ENCODE measurements around the gene NUP188. TPM values are rescaled to one million over a fixed set of nuclear protein-coding genes. Genes with fewer than 3 reads are reported as not detected.

The NUP188 gene
- total and polyA plus RNA-seq, 2 of the 4 experiments (the other 2 are of a cell fraction) = 53.0 to 59.1 TPM

GRCh38 chr9:128936171-128936865, 11.2 kb upstream of the NUP188 start:
- no peak for TF ChIP-seq SMC3 (IDR thresholded peaks at IDR 0.05; ENCODE audit: low read depth, low read length)
- TF ChIP-seq CEBPB (IDR thresholded peaks at IDR 0.05; ENCODE audit: low read depth, low read length) = no peak
- no peak for TF ChIP-seq RCOR1 (IDR thresholded peaks at IDR 0.05; ENCODE audit: insufficient replicate concordance, low read length)
- TF ChIP-seq FOS (IDR thresholded peaks at IDR 0.05; ENCODE audit: low read depth, low read length) = no peak
- no peak for TF ChIP-seq MAFK (IDR thresholded peaks at IDR 0.05; ENCODE audit: low read depth, low read length)
- no CpG with 5 or more reads among the region's 11 CpGs for WGBS, 2 experiments (ENCODE audit: extremely low coverage in 2 of 2, insufficient read length in 1 of 2)
- CTCF ChIA-PET = no interaction called here

More at GRCh38 chr9:128936171-128936865, 11.2 kb upstream of the NUP188 start:
- H2AK9ac ChIP-seq (replicated peaks; ENCODE audit: low read depth, low read length, poor library complexity) = no peak overlapping the region
- DNase-seq (no peak), ATAC-seq (ENCODE audit: low read depth) (no peak)
- no peak overlapping the region for H3K27ac ChIP-seq (ENCODE audit: insufficient read depth, low read length)
- no peaks in the 10 kb centered on the region for H3K9me1 ChIP-seq (ENCODE audit: insufficient read depth, low read length)
- H3K4me3 ChIP-seq (ENCODE audit: insufficient read depth, low read depth, low read length) = no peak overlapping the region
- no peaks in the 10 kb centered on the region for H3K79me1 ChIP-seq (ENCODE audit: low read depth in 1 of 2, low read length in 2 of 2)
- no peak overlapping the region for H4K91ac ChIP-seq (ENCODE audit: insufficient read depth, low read depth, low read length)
- H2BK120ac ChIP-seq (ENCODE audit: low read depth, low read length) = no peak overlapping the region
- no peak overlapping the region for H3K14ac ChIP-seq (replicated peaks; ENCODE audit: low read depth, low read length)
- no peak overlapping the region for H2AFZ ChIP-seq (replicated peaks; ENCODE audit: low read length, poor library complexity)
- no TSS peak for BruUV-seq (replicated peaks)
- dilution Hi-C loops (cut with HindIII; ENCODE audit: low sequenced_read_pairs, unreplicated experiment) = no loop called here
- no peak overlapping the region for H3K18ac ChIP-seq (ENCODE audit: low read depth, low read length)
- POLR2A ChIA-PET (ENCODE audit: unreplicated experiment) = interaction anchor here (0.5 kb wide), 1 partner anchor 532 kb away, joined by 4 read pairs; no protein-coding TSS in a partner anchor
- intact Hi-C loops (cut with micrococcal nuclease) = no loop called here
- H3K56ac ChIP-seq (ENCODE audit: extremely low read depth, insufficient read depth, low read length) = no peak overlapping the region
- no peaks in the 10 kb centered on the region for H3K36me3 ChIP-seq (ENCODE audit: control insufficient read depth, insufficient read depth, low read length)
- no peak overlapping the region for H3K9ac ChIP-seq (ENCODE audit: low read depth, low read length)
- in situ Hi-C loops (cut with MboI; ENCODE audit: low sequenced_read_pairs) = no loop called here
- no peak overlapping the region for H2BK15ac ChIP-seq (ENCODE audit: low read depth, low read length)
- no peaks in the 10 kb centered on the region for H4K20me1 ChIP-seq (ENCODE audit: insufficient read depth, low read length)
- H4K5ac ChIP-seq (ENCODE audit: low read depth, low read length) = no peak overlapping the region
- no peak overlapping the region for H2AK5ac ChIP-seq (ENCODE audit: low read depth, low read length)
- H3K27me3 ChIP-seq (ENCODE audit: control insufficient read depth, insufficient read depth, low read length) = no peaks in the 10 kb centered on the region
- H3K4ac ChIP-seq (ENCODE audit: low read depth, low read length) = no peak overlapping the region
- H2BK5ac ChIP-seq (ENCODE audit: low read depth, low read length, poor library complexity, severe bottlenecking) = no peak overlapping the region
- H2BK20ac ChIP-seq (ENCODE audit: low read depth, low read length) = no peak overlapping the region
- H3K23ac ChIP-seq (ENCODE audit: low read depth, low read length) = no peak overlapping the region
- no peaks in the 10 kb centered on the region for H3K4me1 ChIP-seq (ENCODE audit: control insufficient read depth, insufficient read depth, low read length)
- no peaks in the 10 kb centered on the region for H3K9me3 ChIP-seq (ENCODE audit: control insufficient read depth, insufficient read depth, low read length)
- H4K8ac ChIP-seq (ENCODE audit: low read depth in 2 of 2, low read length in 2 of 2) = no peak overlapping the region
- no peak overlapping the region for H3K4me2 ChIP-seq (ENCODE audit: low read depth, low read length)
